Activated CD4-positive, alpha-beta memory T cell treated with anti-CD3 and anti-CD28 coated beads for 36 hours (primary cell): ENCODE measurements around the gene SLC8A3. TPM values are rescaled to one million over a fixed set of nuclear protein-coding genes. Genes with fewer than 3 reads are reported as not detected.
"Not testable (repeated sequence)": the region's sequence is repeated elsewhere in the genome, so short reads cannot be mapped to it uniquely, and the experiment has no call there.

Experiments
- CTCF ChIA-PET: fragments of 350-600 bp; sonication (Branson Sonifier 250); formaldehyde crosslinking; loops from one replicate; lab custom pipeline; 2021; ENCODE audit warnings: antibody characterized with exemption, inconsistent platforms; lab: Charles Lee
- POLR2A ChIA-PET: fragments of 350-600 bp; sonication (Branson Sonifier 250); formaldehyde crosslinking; loops from one replicate; lab custom pipeline; 2021; ENCODE audit warnings: antibody characterized with exemption; lab: Charles Lee
- DNase-seq: peaks from one replicate; pipeline ENCODE4 v3.0.0-alpha.2; 2020
- H3K27ac Mint-ChIP-seq: one replicate; pipeline ENCODE4 v1.8.0; 2021; ENCODE audit warnings: mixed read lengths
- H3K27me3 Mint-ChIP-seq: one replicate; pipeline ENCODE4 v1.8.0; 2021; ENCODE audit warnings: mixed read lengths
- H3K36me3 Mint-ChIP-seq: one replicate; pipeline ENCODE4 v1.8.0; 2021; ENCODE audit warnings: mixed read lengths
- H3K4me1 Mint-ChIP-seq: one replicate; pipeline ENCODE4 v1.8.0; 2021; ENCODE audit warnings: low read depth, mixed read lengths
- H3K4me3 Mint-ChIP-seq: one replicate; pipeline ENCODE4 v1.8.0; 2021; ENCODE audit warnings: mild to moderate bottlenecking, mixed read lengths
- H3K9me3 Mint-ChIP-seq: one replicate; pipeline ENCODE4 v1.8.0; 2021; ENCODE audit warnings: mixed read lengths
- intact Hi-C: fragments of 100-400 bp; cut with micrococcal nuclease; formaldehyde crosslinking; loops from one replicate; pipeline ENCODE4 v1.15.1; 2023
- total RNA-seq, 2 experiments: library from RNA; stranded (reverse); gene quantifications; one replicate each; pipeline ENCODE4 v1.2.3, GENCODE V29; 2021

SLC8A3 gene
- under 1 TPM; 0.31 TPM for total RNA-seq

DNA sequence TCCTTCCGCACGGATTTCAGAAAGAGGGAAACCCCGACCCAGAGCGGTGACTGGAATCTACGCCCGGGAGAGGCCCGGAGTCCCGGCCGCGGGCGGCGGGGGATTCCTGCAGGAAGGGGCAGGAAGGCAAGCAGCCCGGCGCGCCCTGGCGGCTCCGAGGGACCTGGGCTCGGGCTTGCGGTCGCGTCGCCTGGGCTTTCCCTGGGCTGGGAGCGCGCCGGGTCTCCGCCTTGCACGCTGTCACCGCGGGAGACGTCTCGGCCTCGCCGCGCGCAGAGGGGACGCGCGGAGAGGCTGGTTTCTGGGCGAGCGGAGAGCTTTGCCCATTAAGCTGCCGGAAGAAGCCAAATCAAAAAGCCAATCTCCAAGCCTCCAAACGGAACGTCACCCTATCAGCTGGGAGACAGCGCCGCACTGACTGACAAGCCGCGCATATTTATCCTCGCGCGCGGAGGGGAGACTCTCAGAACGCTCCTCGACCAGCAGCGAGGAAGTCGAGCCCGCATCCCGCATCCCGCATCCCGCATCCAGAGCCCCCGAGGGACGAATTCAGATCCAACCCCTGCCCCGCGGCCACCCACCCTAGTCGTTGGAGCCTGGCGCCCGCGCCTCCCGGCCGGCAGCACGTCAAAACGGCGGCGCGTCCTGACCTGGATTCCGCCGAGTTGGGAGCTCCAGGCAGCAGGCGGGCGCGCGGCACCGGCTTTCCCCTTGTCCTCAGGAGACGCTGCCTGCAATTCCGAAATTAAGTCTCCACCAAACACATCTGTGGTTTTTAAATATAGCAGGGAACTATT is at the start of gene SLC8A3:
SLC8A3 (minus strand) TSS at position 293 of the 797 bp plus-strand sequence. CDS start 20,529 bp downstream, outside the sequence.
- Mint-ChIP-seq H3K27me3 (peaks cover 60% of the 10 kb centered on the region), H3K9me3 (no peaks in the 10 kb centered on the region), H3K4me1 (peaks cover 21% of the 10 kb centered on the region), H3K27ac (no peak within 1 kb of the TSS), H3K36me3 (no peaks in the 10 kb centered on the region), H3K4me3 (peak within 1 kb of the TSS; percentile 75)
- ChIA-PET POLR2A (no interaction called here), CTCF (no interaction called here)
- peak; percentile 40 for DNase-seq
- intact Hi-C loops, result no loop called here

DNA sequence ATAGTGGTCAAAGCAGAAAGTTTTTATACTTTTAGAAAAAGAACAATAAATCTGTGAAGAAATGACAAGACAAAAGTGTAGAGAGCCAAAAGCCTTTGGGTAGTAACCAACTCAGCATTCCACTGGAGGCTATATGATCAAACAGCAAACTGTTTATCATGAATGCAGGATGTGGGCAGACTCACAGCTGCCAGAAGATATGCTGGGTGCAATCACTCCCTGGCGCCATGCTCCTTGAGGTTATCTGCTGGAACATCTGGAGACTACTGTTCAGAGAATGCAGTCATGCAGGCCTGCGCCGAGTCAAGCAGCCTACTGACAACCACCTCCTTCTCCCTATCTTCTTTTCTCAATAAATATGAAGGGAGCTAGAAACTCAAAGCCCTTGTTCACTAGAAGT is 49.0 kb upstream of the SLC8A3 start:
- CTCF ChIA-PET, result no interaction called here
- Mint-ChIP-seq H3K4me1 (no peaks in the 10 kb centered on the region), H3K36me3 (no peaks in the 10 kb centered on the region), H3K27me3 (peaks cover 22% of the 10 kb centered on the region), H3K4me3 (no peak overlapping the region), H3K27ac (no peak overlapping the region), H3K9me3 (no peaks in the 10 kb centered on the region)
- no peak for DNase-seq
- intact Hi-C loops, result no loop called here
- POLR2A ChIA-PET, result no interaction called here

DNA sequence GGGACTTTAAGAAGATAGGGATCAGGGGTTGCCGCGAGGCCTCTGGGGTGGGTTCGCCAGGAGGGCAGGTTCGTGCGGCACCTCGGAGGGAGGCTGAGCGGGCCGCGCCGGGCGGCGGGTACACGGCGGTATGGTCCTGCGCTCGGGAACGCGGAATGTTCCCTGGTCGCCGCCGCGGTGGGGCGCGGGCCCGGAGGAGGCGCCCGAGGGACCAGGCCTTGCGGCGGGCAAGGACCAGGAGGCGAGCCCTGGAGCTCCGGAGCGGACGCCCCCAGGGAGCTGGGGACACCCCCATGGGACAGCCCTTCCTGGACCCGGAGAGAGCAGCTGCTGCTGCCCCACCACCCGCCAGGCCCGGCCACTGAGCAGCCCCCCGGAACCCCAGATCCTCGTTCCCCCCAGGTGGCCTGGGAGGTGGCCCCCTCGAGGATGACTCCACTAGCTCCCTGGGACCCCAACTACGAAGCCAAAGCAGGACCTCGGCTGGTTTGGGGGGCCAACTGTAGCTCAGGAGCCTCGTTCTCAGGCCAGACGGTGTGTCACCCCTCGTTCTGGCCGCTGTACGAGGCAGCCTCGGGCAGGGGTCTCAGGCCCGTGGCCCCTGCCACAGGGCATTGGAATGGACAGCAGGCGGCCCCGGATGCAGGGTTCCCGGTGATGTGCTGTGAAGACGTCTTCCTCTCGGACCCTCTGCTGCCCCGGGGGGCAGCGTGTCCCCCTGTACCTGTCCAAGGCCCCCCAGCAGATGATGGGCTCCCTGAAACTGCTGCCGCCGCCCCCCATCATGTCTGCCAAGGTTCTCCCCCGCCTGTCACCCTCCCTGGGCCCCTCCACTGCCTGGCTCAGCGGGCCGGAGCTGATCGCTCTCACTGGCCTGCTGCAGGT is 45.6 kb upstream of the SLC8A3 start:
- Mint-ChIP-seq H3K36me3 (no peaks in the 10 kb centered on the region), H3K27me3 (peaks cover 15% of the 10 kb centered on the region), H3K4me3 (no peak overlapping the region), H3K27ac (no peak overlapping the region), H3K4me1 (no peaks in the 10 kb centered on the region), H3K9me3 (no peaks in the 10 kb centered on the region)
- CTCF ChIA-PET, result no interaction called here
- intact Hi-C loops, result no loop called here
- POLR2A ChIA-PET, result no interaction called here
- no peak for DNase-seq

DNA sequence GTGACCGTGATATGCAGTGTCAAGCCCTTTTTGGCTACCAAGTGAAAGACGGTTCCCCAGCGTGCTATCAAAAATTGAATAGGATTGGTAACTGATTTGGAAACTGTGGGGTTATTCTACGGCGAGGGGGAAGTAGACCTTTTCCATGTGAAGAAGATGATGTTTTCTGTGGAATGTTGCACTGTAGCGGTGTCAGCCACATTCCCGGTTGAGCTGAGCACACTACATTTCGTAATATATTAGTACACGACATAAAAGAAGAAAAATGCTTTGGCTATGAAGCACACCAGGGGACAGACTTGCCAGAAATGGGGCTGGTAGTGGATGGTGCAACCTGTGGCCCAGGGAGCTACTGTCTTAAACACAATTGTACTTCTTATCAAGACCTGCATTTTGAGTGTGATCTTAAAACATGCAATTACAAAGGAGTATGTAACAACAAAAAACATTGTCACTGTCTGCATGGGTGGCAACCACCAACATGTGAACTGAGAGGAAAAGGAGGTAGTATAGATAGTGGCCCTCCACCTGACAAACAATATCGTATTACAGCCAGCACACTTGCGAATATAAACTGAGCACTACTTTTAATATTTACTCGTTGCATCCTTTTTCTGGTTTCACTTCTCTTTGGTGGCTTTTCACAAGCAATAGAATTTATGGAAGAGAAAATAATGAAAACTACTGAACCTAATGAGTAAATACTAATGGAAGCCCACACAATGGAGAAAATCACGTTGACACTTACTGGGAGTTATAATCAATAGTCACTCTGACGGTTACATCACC is 43.2 kb upstream of the SLC8A3 start:
- H3K4me3 Mint-ChIP-seq, intact Hi-C loops, H3K9me3 Mint-ChIP-seq, H3K36me3 Mint-ChIP-seq, H3K27ac Mint-ChIP-seq, POLR2A ChIA-PET, DNase-seq, CTCF ChIA-PET, H3K4me1 Mint-ChIP-seq: not testable (repeated sequence)
- peaks cover 19% of the 10 kb centered on the region for H3K27me3 Mint-ChIP-seq

DNA sequence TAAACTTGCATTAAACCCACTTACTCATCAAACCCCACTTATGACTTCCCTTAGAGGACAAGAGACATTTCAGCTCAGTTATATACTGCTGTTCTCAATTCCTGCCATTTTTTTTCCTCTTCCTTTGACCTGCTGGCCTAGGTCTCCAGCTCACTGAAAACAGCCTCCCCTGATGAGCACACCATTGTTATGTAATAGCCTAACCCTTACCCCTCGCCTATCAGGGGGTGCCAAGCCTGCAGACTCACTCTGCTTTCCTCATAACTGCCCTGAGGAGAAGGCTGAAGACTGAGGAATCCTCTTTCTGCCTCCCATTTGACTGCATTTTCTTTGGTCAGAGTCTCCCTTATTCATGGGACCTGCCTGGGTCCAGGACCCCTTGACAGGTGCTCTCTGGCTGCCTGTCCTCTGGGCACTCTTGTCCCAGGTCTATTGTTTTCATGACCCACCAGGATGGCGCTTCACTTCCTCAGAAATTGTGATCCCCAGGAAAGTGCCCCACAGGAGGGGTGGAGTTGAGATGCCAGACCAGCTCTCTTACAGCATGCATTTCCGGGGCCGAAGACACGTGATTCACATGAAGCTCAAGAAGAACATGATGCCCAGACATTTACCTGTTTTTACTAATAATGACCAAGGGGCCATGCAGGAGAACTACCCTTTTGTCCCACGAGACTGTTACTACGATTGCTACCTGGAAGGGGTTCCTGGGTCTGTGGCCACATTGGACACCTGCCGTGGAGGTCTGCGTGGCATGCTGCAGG is 41.3 kb upstream of the SLC8A3 start:
- CTCF ChIA-PET, H3K4me1 Mint-ChIP-seq, H3K27ac Mint-ChIP-seq, H3K36me3 Mint-ChIP-seq, intact Hi-C loops, POLR2A ChIA-PET, H3K4me3 Mint-ChIP-seq, DNase-seq, H3K9me3 Mint-ChIP-seq: not testable (repeated sequence)
- H3K27me3 Mint-ChIP-seq, result peaks cover 17% of the 10 kb centered on the region

DNA sequence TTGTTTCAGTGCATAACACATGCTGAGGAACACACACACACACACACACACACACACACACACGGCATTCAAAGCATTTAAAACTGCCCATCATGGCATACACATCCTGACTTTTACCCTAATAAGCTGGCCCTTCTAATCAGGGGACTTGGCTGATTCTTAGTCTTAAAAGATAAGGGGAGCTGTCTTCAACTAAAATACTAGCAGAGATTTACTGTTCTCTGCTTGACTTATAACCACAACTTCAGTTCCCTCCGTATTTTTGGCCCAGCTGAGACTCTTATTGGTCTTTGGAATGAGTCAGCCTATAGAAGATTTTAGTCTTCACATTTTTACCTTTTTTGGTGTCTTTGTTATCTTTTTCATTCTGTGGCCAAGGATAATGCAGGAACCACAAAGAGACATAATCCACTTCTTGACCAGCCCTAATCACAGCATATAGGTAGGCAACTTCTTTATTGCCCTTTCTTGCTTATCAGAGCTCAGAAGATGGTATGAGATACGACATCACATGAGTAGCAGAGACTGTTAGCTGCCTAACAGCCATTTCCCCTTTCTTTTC is 25.1 kb upstream of the SLC8A3 start:
- H3K27me3 Mint-ChIP-seq, result peaks cover 13% of the 10 kb centered on the region
- POLR2A ChIA-PET, result no interaction called here
- no peak overlapping the region for H3K4me3 Mint-ChIP-seq
- H3K27ac Mint-ChIP-seq, result no peak overlapping the region
- DNase-seq, result no peak
- H3K9me3 Mint-ChIP-seq, result no peaks in the 10 kb centered on the region
- H3K4me1 Mint-ChIP-seq, result no peaks in the 10 kb centered on the region
- no peaks in the 10 kb centered on the region for H3K36me3 Mint-ChIP-seq
- CTCF ChIA-PET, result no interaction called here
- intact Hi-C loops, result no loop called here

DNA sequence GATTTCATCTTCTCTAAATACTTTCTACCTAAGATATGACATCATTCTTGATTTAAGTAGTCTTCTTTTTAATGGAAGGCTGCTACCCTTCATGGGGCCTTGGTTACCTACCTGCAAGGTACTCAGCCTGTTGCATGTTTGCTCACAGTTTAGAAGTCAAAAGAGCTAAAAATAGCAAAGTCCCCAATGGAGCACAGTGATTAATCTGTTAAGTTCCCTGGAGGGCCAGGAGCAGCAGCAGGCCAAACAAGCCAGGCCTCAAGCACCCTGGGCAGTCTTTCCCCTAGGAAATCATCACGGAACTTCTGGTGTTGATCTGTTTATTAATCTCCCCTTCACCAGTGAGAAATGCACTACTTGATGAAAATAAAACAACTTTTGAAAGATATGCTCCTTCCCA is 24.0 kb upstream of the SLC8A3 start:
- peaks cover 13% of the 10 kb centered on the region for H3K27me3 Mint-ChIP-seq
- H3K36me3 Mint-ChIP-seq, result no peaks in the 10 kb centered on the region
- H3K9me3 Mint-ChIP-seq, result no peaks in the 10 kb centered on the region
- H3K4me3 Mint-ChIP-seq, result no peak overlapping the region
- intact Hi-C loops, result no loop called here
- no peaks in the 10 kb centered on the region for H3K4me1 Mint-ChIP-seq
- DNase-seq, result no peak
- ChIA-PET POLR2A (no interaction called here), CTCF (no interaction called here)
- no peak overlapping the region for H3K27ac Mint-ChIP-seq

GRCh38 chr14:70208380-70208779 is 19.6 kb upstream of the SLC8A3 start:
- no peak for DNase-seq
- POLR2A ChIA-PET, result no interaction called here
- H3K4me1 Mint-ChIP-seq, result no peaks in the 10 kb centered on the region
- intact Hi-C loops, result no loop called here
- H3K27me3 Mint-ChIP-seq, result peaks cover 22% of the 10 kb centered on the region
- H3K9me3 Mint-ChIP-seq, result no peaks in the 10 kb centered on the region
- no peak overlapping the region for H3K27ac Mint-ChIP-seq
- H3K4me3 Mint-ChIP-seq, result no peak overlapping the region
- CTCF ChIA-PET, result no interaction called here
- no peaks in the 10 kb centered on the region for H3K36me3 Mint-ChIP-seq

- DNase-seq, result no peak
- Mint-ChIP-seq H3K4me3 (no peak overlapping the region), H3K27me3 (peaks cover 33% of the 10 kb centered on the region), H3K4me1 (no peaks in the 10 kb centered on the region), H3K36me3 (no peaks in the 10 kb centered on the region), H3K27ac (no peak overlapping the region), H3K9me3 (no peaks in the 10 kb centered on the region)
- intact Hi-C loops, result no loop called here
- ChIA-PET POLR2A (no interaction called here), CTCF (no interaction called here)
Observed at GRCh38 chr14:70203686-70204085, 14.9 kb upstream of the SLC8A3 start.

- Mint-ChIP-seq H3K4me3 (no peak overlapping the region), H3K27ac (no peak overlapping the region), H3K36me3 (no peaks in the 10 kb centered on the region), H3K4me1 (no peaks in the 10 kb centered on the region), H3K9me3 (no peaks in the 10 kb centered on the region), H3K27me3 (peaks cover 28% of the 10 kb centered on the region)
- ChIA-PET CTCF (no interaction called here), POLR2A (no interaction called here)
- intact Hi-C loops, result no loop called here
- no peak for DNase-seq
Observed at GRCh38 chr14:70201994-70202393, 13.2 kb upstream of the SLC8A3 start.

GRCh38 chr14:70193396-70193795 is 4.6 kb upstream of the SLC8A3 start:
- intact Hi-C loops, result no loop called here
- POLR2A ChIA-PET, result no interaction called here
- H3K4me3 Mint-ChIP-seq, result no peak overlapping the region

More at GRCh38 chr14:70193396-70193795, 4.6 kb upstream of the SLC8A3 start:
- Mint-ChIP-seq H3K27me3 (peaks cover 50% of the 10 kb centered on the region), H3K9me3 (peaks cover 9% of the 10 kb centered on the region), H3K36me3 (no peaks in the 10 kb centered on the region), H3K4me1 (peaks cover 8% of the 10 kb centered on the region), H3K27ac (no peak overlapping the region)
- CTCF ChIA-PET, result no interaction called here
- no peak for DNase-seq
